Measurements from ENCODE around the gene FCRLA. TPM values are rescaled to one million over a fixed set of nuclear protein-coding genes. Genes with fewer than 3 reads are reported as not detected.
"Not testable (repeated sequence)": the region's sequence is repeated elsewhere in the genome, so short reads cannot be mapped to it uniquely, and the experiment has no call there.

The FCRLA gene
- polyA plus RNA-seq, 1 of the 3 experiments (the other 2 are of a cell fraction): 0.13 TPM

DNA sequence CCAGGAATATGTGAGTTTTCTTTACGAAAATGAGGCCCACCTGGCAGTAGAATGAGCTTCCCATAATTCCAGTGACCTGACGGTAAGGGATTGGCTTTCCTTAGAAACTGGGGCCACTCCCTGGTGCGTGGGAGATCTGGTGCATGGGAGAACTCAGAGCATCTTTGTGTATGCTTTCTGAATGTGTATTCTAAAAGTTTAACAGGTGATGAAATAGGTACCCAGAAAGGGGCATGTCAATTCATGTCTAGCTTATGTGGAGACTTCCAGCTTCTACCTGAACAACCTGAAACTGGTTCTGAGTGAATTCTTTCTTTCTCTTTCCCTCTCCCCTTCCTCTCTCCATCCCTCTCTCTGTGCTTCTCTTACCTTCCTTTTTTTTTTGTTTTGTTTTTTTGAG is 15.2 kb upstream of the FCRLA start:
- Histone ChIP-seq H3K4me3 (ENCODE audit: low read depth in 2 of 2, low read length in 1 of 2) (no peak overlapping the region), H4K20me1 (ENCODE audit: insufficient read depth) (no peaks in the 10 kb centered on the region), H2AFZ (ENCODE audit: low read depth) (no peak overlapping the region; the same call in 1 of the 2 replicates), H3K27ac (ENCODE audit: low read depth in 2 of 2, low read length in 1 of 2) (no peak overlapping the region), H3K27me3 (ENCODE audit: insufficient read depth) (peaks cover 29% of the 10 kb centered on the region), H3K9me2 (no peaks in the 10 kb centered on the region), H3K9me3 (peaks cover 5% of the 10 kb centered on the region), H3K4me1 (ENCODE audit: control insufficient read depth in 1 of 2, insufficient read depth in 2 of 2, low read depth in 1 of 2, low read length in 1 of 2) (no peaks in the 10 kb centered on the region), H3K79me2 (ENCODE audit: insufficient read depth) (no peaks in the 10 kb centered on the region), H3K36me3 (replicated peaks in 1 of 2; ENCODE audit: control insufficient read depth in 1 of 2, insufficient read depth in 2 of 2, low read length in 1 of 2) (no peaks in the 10 kb centered on the region), H3K9ac (no peak overlapping the region), H3F3A (replicated peaks; ENCODE audit: insufficient read depth) (no peaks in the 10 kb centered on the region), H3K4me2 (no peak overlapping the region)
- POLR2A ChIA-PET: no interaction called here
- CTCF ChIA-PET: interaction anchor here (1.3 to 1.9 kb wide), 2 partner anchors 9 to 35 kb away, joined by 4 read pairs; no protein-coding TSS in a partner anchor
- WGBS (ENCODE audit: low lambda C conversion rate): 29% methylated on average over 2 of the region's 3 CpGs
- TF ChIP-seq CHD2 (IDR thresholded peaks at IDR 0.05; ENCODE audit: low read length, partially characterized antibody) (no peak), SIN3A (IDR thresholded peaks at IDR 0.05; ENCODE audit: borderline replicate concordance, low read depth, low read length) (no peak), GABPA (IDR thresholded peaks at IDR 0.05; ENCODE audit: low read depth) (no peak), GATA2 (CRISPR knock-in tag; IDR thresholded peaks at IDR 0.05) (no peak), TEAD4 (IDR thresholded peaks at IDR 0.05; ENCODE audit: borderline replicate concordance, insufficient read depth) (no peak), RAD21 (IDR thresholded peaks at IDR 0.05; ENCODE audit: low read length) (no peak), SMC3 (IDR thresholded peaks at IDR 0.05; ENCODE audit: low read depth, low read length) (no peak), NFIC (IDR thresholded peaks at IDR 0.05; ENCODE audit: borderline replicate concordance) (no peak), EP300 (IDR thresholded peaks at IDR 0.05; ENCODE audit: borderline replicate concordance in 1 of 2, low read depth in 1 of 2, low read length in 1 of 2) (no peak), RXRA (IDR thresholded peaks at IDR 0.05; ENCODE audit: borderline replicate concordance, low read depth) (no peak), EZH2phosphoT487 (IDR thresholded peaks at IDR 0.05; ENCODE audit: borderline replicate concordance, low read depth) (no peak)
- TF ChIP-seq, protein P1, sequence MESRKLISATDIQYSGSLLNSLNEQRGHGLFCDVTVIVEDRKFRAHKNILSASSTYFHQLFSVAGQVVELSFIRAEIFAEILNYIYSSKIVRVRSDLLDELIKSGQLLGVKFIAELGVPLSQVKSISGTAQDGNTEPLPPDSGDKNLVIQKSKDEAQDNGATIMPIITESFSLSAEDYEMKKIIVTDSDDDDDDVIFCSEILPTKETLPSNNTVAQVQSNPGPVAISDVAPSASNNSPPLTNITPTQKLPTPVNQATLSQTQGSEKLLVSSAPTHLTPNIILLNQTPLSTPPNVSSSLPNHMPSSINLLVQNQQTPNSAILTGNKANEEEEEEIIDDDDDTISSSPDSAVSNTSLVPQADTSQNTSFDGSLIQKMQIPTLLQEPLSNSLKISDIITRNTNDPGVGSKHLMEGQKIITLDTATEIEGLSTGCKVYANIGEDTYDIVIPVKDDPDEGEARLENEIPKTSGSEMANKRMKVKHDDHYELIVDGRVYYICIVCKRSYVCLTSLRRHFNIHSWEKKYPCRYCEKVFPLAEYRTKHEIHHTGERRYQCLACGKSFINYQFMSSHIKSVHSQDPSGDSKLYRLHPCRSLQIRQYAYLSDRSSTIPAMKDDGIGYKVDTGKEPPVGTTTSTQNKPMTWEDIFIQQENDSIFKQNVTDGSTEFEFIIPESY (IDR thresholded peaks at IDR 0.05; ENCODE audit: borderline replicate concordance, low read depth): no peak
- TF ChIP-seq, protein P2, sequence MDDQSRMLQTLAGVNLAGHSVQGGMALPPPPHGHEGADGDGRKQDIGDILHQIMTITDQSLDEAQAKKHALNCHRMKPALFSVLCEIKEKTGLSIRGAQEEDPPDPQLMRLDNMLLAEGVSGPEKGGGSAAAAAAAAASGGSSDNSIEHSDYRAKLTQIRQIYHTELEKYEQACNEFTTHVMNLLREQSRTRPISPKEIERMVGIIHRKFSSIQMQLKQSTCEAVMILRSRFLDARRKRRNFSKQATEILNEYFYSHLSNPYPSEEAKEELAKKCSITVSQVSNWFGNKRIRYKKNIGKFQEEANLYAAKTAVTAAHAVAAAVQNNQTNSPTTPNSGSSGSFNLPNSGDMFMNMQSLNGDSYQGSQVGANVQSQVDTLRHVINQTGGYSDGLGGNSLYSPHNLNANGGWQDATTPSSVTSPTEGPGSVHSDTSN (IDR thresholded peaks at IDR 0.05): no peak
- no peak for DNase-seq

DNA sequence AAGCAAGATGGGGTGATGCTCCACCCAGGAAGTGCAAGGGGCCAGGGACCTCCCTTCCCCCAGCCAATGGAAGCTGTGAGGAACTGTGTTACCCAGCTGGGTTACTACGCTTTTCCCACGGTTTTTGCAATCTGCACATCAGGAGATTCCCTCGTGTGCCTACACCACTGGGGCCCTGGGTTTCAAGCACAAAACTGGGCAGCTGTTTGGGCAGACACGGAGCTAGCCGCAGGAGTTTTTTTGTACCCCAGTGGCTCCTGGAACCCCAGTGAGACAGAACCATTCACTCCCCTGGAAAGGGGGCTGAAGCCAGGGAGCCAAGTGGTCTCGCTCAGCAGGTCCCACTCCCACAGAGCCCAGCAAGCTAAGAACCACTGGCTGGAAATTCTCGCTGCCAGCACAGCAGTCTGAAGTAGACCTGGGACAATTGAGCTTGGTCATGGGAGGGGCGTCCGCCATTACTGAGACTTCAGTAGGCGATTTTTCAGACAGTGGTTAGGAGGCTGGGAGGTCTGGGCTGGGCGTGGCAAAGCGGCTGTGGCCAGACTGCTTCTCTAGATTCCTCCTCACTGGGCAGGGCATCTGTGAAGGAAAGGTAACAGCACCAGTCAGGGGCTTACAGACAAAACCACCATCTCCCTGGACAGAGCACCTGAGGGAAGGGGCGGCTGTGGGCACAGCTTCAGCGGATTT is 13.9 kb upstream of the FCRLA start:
- H3F3A ChIP-seq (replicated peaks; ENCODE audit: insufficient read depth); H3K79me2 ChIP-seq (ENCODE audit: insufficient read depth); DNase-seq; H3K36me3 ChIP-seq (replicated peaks in 1 of 2; ENCODE audit: control insufficient read depth in 1 of 2, insufficient read depth in 2 of 2, low read length in 1 of 2); H3K27ac ChIP-seq (ENCODE audit: low read depth in 2 of 2, low read length in 1 of 2); H4K20me1 ChIP-seq (ENCODE audit: insufficient read depth); H3K9me3 ChIP-seq; POLR2A ChIA-PET; H3K4me1 ChIP-seq (ENCODE audit: control insufficient read depth in 1 of 2, insufficient read depth in 2 of 2, low read depth in 1 of 2, low read length in 1 of 2); H3K9me2 ChIP-seq; H3K4me3 ChIP-seq (ENCODE audit: low read depth in 2 of 2, low read length in 1 of 2); CTCF ChIA-PET; H3K9ac ChIP-seq: not testable (repeated sequence)
- Histone ChIP-seq H3K4me2 (0 out of 2 replicates have a peak overlapping the region, but pooled peaks have one; percentile 15), H2AFZ (ENCODE audit: low read depth) (peak overlapping the region; percentile 47; the same call in 1 of the 2 replicates), H3K27me3 (ENCODE audit: insufficient read depth) (peaks cover 23% of the 10 kb centered on the region)
- 33% methylated on average over 5 of the region's 14 CpGs for WGBS (ENCODE audit: low lambda C conversion rate)

GRCh38 chr1:161698302-161698701 is 8.7 kb upstream of the FCRLA start:
- H3K27ac ChIP-seq (ENCODE audit: low read depth in 2 of 2, low read length in 1 of 2); H3K4me3 ChIP-seq (ENCODE audit: low read depth in 2 of 2, low read length in 1 of 2); DNase-seq; H3K36me3 ChIP-seq (replicated peaks in 1 of 2; ENCODE audit: control insufficient read depth in 1 of 2, insufficient read depth in 2 of 2, low read length in 1 of 2); H3K4me2 ChIP-seq; H3K4me1 ChIP-seq (ENCODE audit: control insufficient read depth in 1 of 2, insufficient read depth in 2 of 2, low read depth in 1 of 2, low read length in 1 of 2); CTCF ChIA-PET; H3K9ac ChIP-seq; POLR2A ChIA-PET; H3K79me2 ChIP-seq (ENCODE audit: insufficient read depth); H4K20me1 ChIP-seq (ENCODE audit: insufficient read depth); H3K27me3 ChIP-seq (ENCODE audit: insufficient read depth); H2AFZ ChIP-seq (ENCODE audit: low read depth); H3K9me2 ChIP-seq; H3K9me3 ChIP-seq; H3F3A ChIP-seq (replicated peaks; ENCODE audit: insufficient read depth): not testable (repeated sequence)
- 9% methylated on average over 2 of the region's 2 CpGs for whole genome bisulfite sequencing (ENCODE audit: low lambda C conversion rate)

All from SK-N-SH (cell line).